H9 (cell line): Measurements from ENCODE around the gene CNOT6. TPM values are rescaled to one million over a fixed set of nuclear protein-coding genes. Genes with fewer than 3 reads are reported as not detected.
A peak's percentile ranks its signal among the peaks of the same experiment; 100 is the strongest.

Experiments
- DNase-seq: peaks from one replicate; pipeline ENCODE4 v3.0.0-alpha.2; 2017
- H2AFZ ChIP-seq: one replicate; pipeline ENCODE4 v1.6.1; 2013; ENCODE audit warnings: mild to moderate bottlenecking, low read length, control low read depth, moderate library complexity
- H2AK5ac ChIP-seq: 2 replicates; pipeline ENCODE4 v1.6.1; 2013; ENCODE audit warnings: low read length, control low read depth, mixed read lengths; ENCODE audit not compliant: insufficient read length
- H2BK120ac ChIP-seq: one replicate; pipeline ENCODE4 v1.6.1; 2013; ENCODE audit warnings: low read depth, mild to moderate bottlenecking, low read length, control low read depth, inconsistent platforms; ENCODE audit not compliant: poor library complexity, severe bottlenecking
- H2BK12ac ChIP-seq: 2 replicates; pipeline ENCODE4 v1.6.1; 2013; ENCODE audit warnings: low read length, control low read depth, mixed read lengths, low read depth; ENCODE audit not compliant: insufficient read length
- H2BK15ac ChIP-seq: 2 replicates; pipeline ENCODE4 v1.6.1; 2013; ENCODE audit warnings: low read depth, low read length, control low read depth
- H2BK20ac ChIP-seq: one replicate; pipeline ENCODE4 v1.6.1; 2013; ENCODE audit warnings: low read depth, mild to moderate bottlenecking, low read length, control low read depth, inconsistent platforms; ENCODE audit not compliant: poor library complexity, severe bottlenecking
- H2BK5ac ChIP-seq: 2 replicates; pipeline ENCODE4 v1.6.1; 2013; ENCODE audit warnings: low read length, control low read depth, mixed read lengths; ENCODE audit not compliant: insufficient read length
- H3K14ac ChIP-seq: 2 replicates; pipeline ENCODE4 v1.6.1; 2013; ENCODE audit warnings: low read length, control low read depth; ENCODE audit not compliant: insufficient read depth
- H3K18ac ChIP-seq: 2 replicates; pipeline ENCODE4 v1.6.1; 2013; ENCODE audit warnings: low read depth, mild to moderate bottlenecking, mixed read lengths, low read length, control low read depth; ENCODE audit not compliant: insufficient read length
- H3K23ac ChIP-seq: 2 replicates; pipeline ENCODE4 v1.6.1; 2013; ENCODE audit warnings: low read length, control low read depth, mixed read lengths, low read depth; ENCODE audit not compliant: insufficient read length
- H3K23me2 ChIP-seq: 2 replicates; pipeline ENCODE4 v1.6.1; 2013; ENCODE audit warnings: low read depth, mild to moderate bottlenecking, mixed read lengths, low read length, control low read depth; ENCODE audit not compliant: insufficient read length, poor library complexity, severe bottlenecking
- H3K27ac ChIP-seq: 2 replicates; pipeline ENCODE4 v1.5.1; 2013; ENCODE audit warnings: low read length, control low read depth, mixed read lengths, low read depth; ENCODE audit not compliant: insufficient read length
- H3K27me3 ChIP-seq: 2 replicates; pipeline ENCODE4 v1.6.1; 2013; ENCODE audit warnings: low read length, control low read depth, inconsistent platforms; ENCODE audit not compliant: insufficient read depth
- H3K4ac ChIP-seq: 2 replicates; pipeline ENCODE4 v1.6.1; 2013; ENCODE audit warnings: low read depth, mild to moderate bottlenecking, control low read depth, inconsistent platforms, low read length, moderate library complexity
- H3K4me1 ChIP-seq: 2 replicates; pipeline ENCODE4 v1.6.1; 2013; ENCODE audit warnings: low read length, control low read depth, inconsistent platforms; ENCODE audit not compliant: insufficient read depth
- H3K4me2 ChIP-seq: 2 replicates; pipeline ENCODE4 v1.6.1; 2013; ENCODE audit warnings: low read length, control low read depth, mixed read lengths; ENCODE audit not compliant: insufficient read length, insufficient read depth
- H3K56ac ChIP-seq: 2 replicates; pipeline ENCODE4 v1.6.1; 2013; ENCODE audit warnings: low read depth, mild to moderate bottlenecking, mixed read lengths, low read length, control low read depth; ENCODE audit not compliant: insufficient read length
- H3K79me1 ChIP-seq: 2 replicates; pipeline ENCODE4 v1.6.1; 2013; ENCODE audit warnings: low read depth, mild to moderate bottlenecking, moderate library complexity, low read length, control low read depth, inconsistent platforms; ENCODE audit not compliant: insufficient read depth, poor library complexity, severe bottlenecking
- H3K79me2 ChIP-seq: 2 replicates; pipeline ENCODE4 v1.6.1; 2013; ENCODE audit warnings: low read length, control low read depth, inconsistent platforms; ENCODE audit not compliant: insufficient read depth
- H3K9ac ChIP-seq: 2 replicates; pipeline ENCODE4 v1.6.1; 2013; ENCODE audit warnings: low read length, control low read depth, mixed read lengths; ENCODE audit not compliant: insufficient read length; ENCODE audit errors: extremely low read depth
- H3K9me3 ChIP-seq: one replicate; pipeline ENCODE4 v1.6.1; 2013; ENCODE audit warnings: low read depth, low read length, inconsistent platforms; ENCODE audit not compliant: control insufficient read depth
- H3T11ph ChIP-seq: one replicate; pipeline ENCODE4 v1.6.1; 2013; ENCODE audit warnings: mild to moderate bottlenecking, low read length, control low read depth, inconsistent platforms
- H4K20me1 ChIP-seq: one replicate; pipeline ENCODE4 v1.6.1; 2013; ENCODE audit not compliant: control insufficient read depth, insufficient read length, insufficient read depth
- H4K5ac ChIP-seq: 2 replicates; pipeline ENCODE4 v1.6.1; 2013; ENCODE audit warnings: low read depth, mild to moderate bottlenecking, mixed read lengths, low read length, control low read depth; ENCODE audit not compliant: insufficient read length
- H4K8ac ChIP-seq: replicated peaks from 2 replicates; pipeline ENCODE4 v1.6.1; 2013; ENCODE audit warnings: low read length, control low read depth, mixed read lengths, low read depth; ENCODE audit not compliant: insufficient read length
- H4K91ac ChIP-seq: 2 replicates; pipeline ENCODE4 v1.6.1; 2013; ENCODE audit warnings: low read depth, mild to moderate bottlenecking, moderate library complexity, mixed read lengths, low read length, control low read depth; ENCODE audit not compliant: insufficient read length
- H3K27ac Mint-ChIP-seq, 3 experiments: 2 replicates in 2 of 3; 3 replicates in 1 of 3; pipeline ENCODE4 v1.8.0; 2020 to 2021; ENCODE audit warnings: mixed read lengths in 3 of 3, mild to moderate bottlenecking in 1 of 3, moderate library complexity in 1 of 3
- H3K27me3 Mint-ChIP-seq: 2 replicates; pipeline ENCODE4 v1.8.0; 2021; ENCODE audit warnings: low read depth, mild to moderate bottlenecking, moderate library complexity, mixed read lengths
- H3K36me3 Mint-ChIP-seq, 3 experiments: 2 replicates in 2 of 3; 3 replicates in 1 of 3; pipeline ENCODE4 v1.8.0; 2020 to 2021; ENCODE audit warnings: low read depth in 3 of 3, mixed read lengths in 3 of 3; ENCODE audit not compliant: insufficient read depth in 1 of 3
- H3K4me1 Mint-ChIP-seq, 2 experiments: 2 replicates each; pipeline ENCODE4 v1.8.0; 2020; ENCODE audit warnings: mixed read lengths in 2 of 2
- H3K4me3 Mint-ChIP-seq, 2 experiments: 2 replicates in 1 of 2; 3 replicates in 1 of 2; pipeline ENCODE4 v1.8.0; 2020 to 2021; ENCODE audit warnings: mild to moderate bottlenecking in 2 of 2, mixed read lengths in 2 of 2, moderate library complexity in 1 of 2
- H3K9me3 Mint-ChIP-seq, 2 experiments: 2 replicates in 1 of 2; 3 replicates in 1 of 2; pipeline ENCODE4 v1.8.0; 2020; ENCODE audit warnings: mild to moderate bottlenecking in 2 of 2, mixed read lengths in 2 of 2, moderate library complexity in 1 of 2
- CTCF ChIP-seq: fragments of 200-600 bp; sonication (generic); conservative IDR thresholded peaks from 3 replicates; pipeline ENCODE4 v1.8.0; 2021; ENCODE audit warnings: antibody characterized with exemption, mild to moderate bottlenecking
- WGBS: extraction: QIAGEN DNeasy Blood & Tissue Kit; methylation state at CpG from one replicate; pipeline ENCODE4 v1.1.7; 2013; ENCODE audit warnings: missing lambda C conversion rate, low lambda C conversion rate, mixed read lengths; ENCODE audit not compliant: insufficient read length; ENCODE audit errors: extremely low coverage; 5-methylcytosine and 5-hydroxymethylcytosine counted together
- total RNA-seq: library from RNA; stranded (reverse); gene quantifications from 2 replicates; pipeline ENCODE4 v1.2.1, GENCODE V29; 2021

CNOT6 gene
- total RNA-seq, 1 experiment from 2014 or later, result 45.0 TPM

- no peaks in the 10 kb centered on the region for H3K9me3 Mint-ChIP-seq
- Histone ChIP-seq H2BK12ac (no peak overlapping the region), H3K9ac (no peak overlapping the region), H3K79me1 (no peaks in the 10 kb centered on the region), H3K56ac (no peak overlapping the region), H3K27ac (no peak overlapping the region), H3K4ac (no peak overlapping the region), H2BK15ac (no peak overlapping the region), H4K91ac (no peak overlapping the region), H4K5ac (no peak overlapping the region), H3K4me1 (no peaks in the 10 kb centered on the region), H3K9me3 (no peaks in the 10 kb centered on the region), H3K23me2 (no peaks in the 10 kb centered on the region), H3K79me2 (no peaks in the 10 kb centered on the region), H3K14ac (no peak overlapping the region), H2BK120ac (no peak overlapping the region), H2AFZ (no peak overlapping the region), H3K4me2 (no peak overlapping the region), H3K23ac (no peak overlapping the region), H3K18ac (no peak overlapping the region), H2AK5ac (no peak overlapping the region), H4K8ac (no peak overlapping the region), H2BK5ac (no peak overlapping the region), H3K27me3 (no peaks in the 10 kb centered on the region), H4K20me1 (no peaks in the 10 kb centered on the region), H3T11ph (no peak overlapping the region), H2BK20ac (no peak overlapping the region)
- WGBS, result no CpG with 5 or more reads among the region's 15 CpGs
- no peak for DNase-seq
- H3K4me3 Mint-ChIP-seq, result no peak overlapping the region; a peak in 1 of 5 replicates
- H3K4me1 Mint-ChIP-seq, result peaks cover 2 to 3% of the 10 kb centered on the region in 2 experiments; a peak in 1 of 4 replicates
- peak overlapping the region in 1 of 3 experiments; percentile 72; a peak in 1 of 7 replicates for H3K27ac Mint-ChIP-seq
- TF ChIP-seq CTCF, result no peak
- H3K27me3 Mint-ChIP-seq, result peaks cover 2% of the 10 kb centered on the region; the same call in 1 of the 2 replicates
- no peaks in the 10 kb centered on the region for H3K36me3 Mint-ChIP-seq
Observed at GRCh38 chr5:180626661-180627385, 132.6 kb downstream of the CNOT6 start.
